Activated CD4-positive, alpha-beta T cell treated with anti-CD3 and anti-CD28 coated beads for 36 hours (primary cell): ENCODE results near the gene TTYH1. TPM values are rescaled to one million over a fixed set of nuclear protein-coding genes. Genes with fewer than 3 reads are reported as not detected.

ENCODE experiments used
- ATAC-seq: fragments of 200-7000 bp; cut with Tn5 transposase; one replicate; pipeline ENCODE4 v1.10.0; 2021; ENCODE audit warnings: mild to moderate bottlenecking, moderate library complexity
- CTCF ChIA-PET: fragments of 350-600 bp; sonication (Branson Sonifier 250); formaldehyde crosslinking; loops from one replicate; lab custom pipeline; 2021; ENCODE audit warnings: antibody characterized with exemption; lab: Charles Lee
- POLR2A ChIA-PET: fragments of 350-600 bp; sonication (Branson Sonifier 250); formaldehyde crosslinking; loops from one replicate; lab custom pipeline; 2021; ENCODE audit warnings: antibody characterized with exemption, inconsistent platforms; lab: Charles Lee
- DNase-seq: peaks from one replicate; pipeline ENCODE4 v3.0.0-alpha.2; 2020
- H3K27ac Mint-ChIP-seq: one replicate; pipeline ENCODE4 v1.8.0; 2021; ENCODE audit warnings: mixed read lengths
- H3K27me3 Mint-ChIP-seq: one replicate; pipeline ENCODE4 v1.8.0; 2021; ENCODE audit warnings: mixed read lengths
- H3K36me3 Mint-ChIP-seq: one replicate; pipeline ENCODE4 v1.8.0; 2021; ENCODE audit warnings: low read depth, mixed read lengths
- H3K4me1 Mint-ChIP-seq: one replicate; pipeline ENCODE4 v1.8.0; 2021; ENCODE audit warnings: mixed read lengths
- H3K4me3 Mint-ChIP-seq: one replicate; pipeline ENCODE4 v1.8.0; 2021; ENCODE audit warnings: mild to moderate bottlenecking, moderate library complexity, mixed read lengths
- H3K9me3 Mint-ChIP-seq: one replicate; pipeline ENCODE4 v1.8.0; 2021; ENCODE audit warnings: low read depth, mixed read lengths
- intact Hi-C, 2 experiments: fragments of 100-400 bp; cut with DNase I in 1 of 2; cut with micrococcal nuclease in 1 of 2; formaldehyde crosslinking; loops; one replicate each; pipeline versions ENCODE4 v1.14.2 to v1.15.1; 2022 to 2024; cut with DNase I, micrococcal nuclease
- total RNA-seq, 2 experiments: library from RNA; stranded (reverse); gene quantifications; one replicate each; pipeline ENCODE4 v1.2.3, GENCODE V29; 2021

TTYH1 gene
- total RNA-seq, 2 experiments from 2014 or later: 0.19 to 0.59 TPM

GRCh38 chr19:54415901-54416673 lies 823 bp downstream of the TTYH1 start:
- no peak for DNase-seq
- Mint-ChIP-seq H3K4me1 (peaks cover 15% of the 10 kb centered on the region), H3K27me3 (peaks cover 45% of the 10 kb centered on the region), H3K27ac (no peak overlapping the region), H3K36me3 (no peaks in the 10 kb centered on the region), H3K4me3 (no peak overlapping the region), H3K9me3 (peaks cover 3% of the 10 kb centered on the region)
- ATAC-seq: no peak
- ChIA-PET POLR2A (no interaction called here), CTCF (interaction anchor here (0.5 to 1.5 kb wide), 8 partner anchors 9 to 259 kb away, joined by 3 to 5 read pairs (median 3); no protein-coding TSS in a partner anchor)
- intact Hi-C loops: no loop called here

GRCh38 chr19:54416695-54417491 lies 1.6 kb downstream of the TTYH1 start:
- Mint-ChIP-seq H3K36me3 (no peaks in the 10 kb centered on the region), H3K4me1 (peaks cover 15% of the 10 kb centered on the region), H3K27ac (no peak overlapping the region), H3K4me3 (no peak overlapping the region), H3K9me3 (peaks cover 3% of the 10 kb centered on the region), H3K27me3 (peaks cover 44% of the 10 kb centered on the region)
- POLR2A ChIA-PET: no interaction called here
- DNase-seq (no peak), ATAC-seq (no peak)
- CTCF ChIA-PET: interaction anchor here (0.5 to 1.2 kb wide), 5 partner anchors 10 to 258 kb away, joined by 3 to 5 read pairs (median 3); no protein-coding TSS in a partner anchor
- intact Hi-C loops: no loop called here

DNA sequence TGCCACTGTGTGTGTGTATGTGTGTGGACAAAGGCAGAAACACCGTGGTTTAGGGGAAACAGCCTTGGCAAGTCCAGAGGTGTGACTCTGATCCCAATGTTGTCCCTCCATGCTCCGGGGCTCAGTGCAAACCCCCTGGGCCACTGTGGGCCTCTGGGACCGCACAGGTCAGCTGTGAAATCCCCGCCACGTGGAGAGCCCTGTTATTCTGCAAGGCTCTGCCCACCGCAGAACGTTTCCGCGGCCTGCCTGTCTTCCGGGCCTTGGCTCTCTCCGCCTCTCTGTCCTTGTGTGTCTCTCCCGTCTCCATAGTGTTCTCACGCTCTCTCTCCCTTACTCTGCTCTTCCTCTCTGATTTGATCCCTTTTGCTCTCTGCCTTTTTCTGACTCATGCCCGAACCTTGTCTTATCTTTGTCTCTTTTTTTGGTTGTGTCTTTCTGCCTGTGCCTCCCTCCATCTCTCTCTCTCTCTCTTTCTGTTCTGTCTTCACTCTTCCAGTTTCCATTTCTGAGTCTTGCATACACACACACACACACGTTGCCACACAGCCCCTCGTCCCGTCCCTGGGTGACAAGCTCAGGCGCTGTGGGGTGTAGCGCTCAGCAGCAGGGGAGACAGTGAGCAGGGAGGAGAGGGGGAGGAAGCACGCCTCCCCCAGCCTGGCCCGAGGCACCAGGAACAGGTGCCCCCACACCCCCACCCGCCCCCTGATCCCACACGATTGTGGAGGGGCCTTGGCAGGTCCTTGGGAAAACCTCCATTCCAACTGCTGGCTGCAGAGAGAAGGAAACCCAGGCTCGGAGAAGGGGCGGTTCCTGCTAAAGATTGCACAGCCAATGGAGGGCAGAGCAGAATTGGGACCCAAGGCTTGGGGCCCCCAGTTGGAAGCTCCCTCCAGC lies 3.0 kb downstream of the TTYH1 start:
- Mint-ChIP-seq H3K36me3 (no peaks in the 10 kb centered on the region), H3K4me3 (no peak overlapping the region), H3K27ac (peak overlapping the region; percentile 44), H3K27me3 (peaks cover 46% of the 10 kb centered on the region), H3K9me3 (peaks cover 3% of the 10 kb centered on the region), H3K4me1 (peaks cover 15% of the 10 kb centered on the region)
- intact Hi-C loops: no loop called here
- POLR2A ChIA-PET: no interaction called here
- CTCF ChIA-PET: no interaction called here
- ATAC-seq: peak; percentile 69
- DNase-seq: peak; percentile 55

DNA sequence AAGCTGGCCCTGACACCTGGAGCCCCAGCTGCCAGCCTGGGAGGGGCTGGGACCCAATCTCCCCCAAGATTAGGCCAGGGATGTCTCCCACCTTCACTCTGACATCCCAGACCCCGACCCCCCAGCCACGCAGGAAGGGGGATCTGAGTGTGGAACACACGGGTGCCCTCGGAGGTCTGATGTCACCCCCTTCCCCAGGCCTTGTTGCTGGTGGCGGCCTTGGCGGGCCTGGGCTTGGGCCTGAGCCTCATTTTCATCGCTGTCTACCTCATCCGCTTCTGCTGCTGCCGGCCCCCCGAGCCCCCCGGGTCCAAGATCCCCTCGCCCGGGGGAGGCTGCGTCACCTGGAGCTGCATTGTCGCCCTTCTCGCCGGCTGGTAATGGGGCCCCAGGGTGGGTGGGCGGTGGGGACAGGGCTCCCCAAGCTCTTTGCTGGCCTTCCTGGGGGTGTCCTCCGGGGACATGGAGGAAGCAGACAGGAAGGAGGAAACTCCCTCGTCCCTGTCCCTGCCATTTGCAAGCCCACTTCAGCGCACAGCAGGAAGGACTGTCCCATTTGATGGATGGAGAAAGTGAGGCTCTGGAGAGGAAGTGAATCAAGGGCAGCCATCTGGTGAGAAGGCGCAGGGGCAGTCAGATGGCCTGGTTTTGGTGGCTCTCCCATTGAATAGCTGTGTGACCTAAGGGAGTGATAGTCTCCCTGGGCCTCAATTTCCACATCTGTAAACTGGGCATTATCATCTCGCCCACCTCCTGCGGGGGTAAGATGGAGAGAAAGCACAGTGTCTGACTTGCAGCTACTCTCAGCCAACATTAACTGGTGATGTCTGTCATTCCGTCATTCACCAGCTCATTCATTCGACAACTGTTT lies 3.9 kb downstream of the TTYH1 start:
- Mint-ChIP-seq H3K9me3 (peaks cover under 1% of the 10 kb centered on the region), H3K4me1 (peaks cover 15% of the 10 kb centered on the region), H3K4me3 (no peak overlapping the region), H3K36me3 (no peaks in the 10 kb centered on the region), H3K27ac (no peak overlapping the region), H3K27me3 (peaks cover 41% of the 10 kb centered on the region)
- intact Hi-C loops: no loop called here
- ATAC-seq (no peak), DNase-seq (no peak)
- ChIA-PET POLR2A (no interaction called here), CTCF (interaction anchor here (0.7 to 1.1 kb wide), 2 partner anchors 28 to 324 kb away, joined by 3 read pairs; no protein-coding TSS in a partner anchor)

DNA sequence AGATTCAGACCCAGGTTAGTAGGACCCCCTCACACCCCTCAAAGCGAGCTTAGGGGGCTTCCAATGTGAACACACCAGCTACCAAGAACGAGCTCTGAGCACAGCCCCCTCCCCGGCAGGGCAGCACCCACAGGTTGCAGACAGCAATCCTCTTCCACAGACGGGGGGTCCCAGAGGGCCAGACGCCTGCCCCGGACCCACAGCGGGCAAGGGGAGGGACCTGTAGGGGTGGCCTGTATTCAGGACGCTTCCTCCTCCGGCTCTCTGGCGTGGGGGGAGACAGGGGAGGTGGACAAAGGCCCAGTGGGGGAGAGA lies 4.8 kb downstream of the TTYH1 start:
- Mint-ChIP-seq H3K27ac (no peak overlapping the region), H3K4me3 (no peak overlapping the region), H3K27me3 (peaks cover 41% of the 10 kb centered on the region), H3K9me3 (no peaks in the 10 kb centered on the region), H3K36me3 (no peaks in the 10 kb centered on the region), H3K4me1 (peaks cover 15% of the 10 kb centered on the region)
- ChIA-PET CTCF (interaction anchor here (0.7 to 1.1 kb wide), 2 partner anchors 29 to 325 kb away, joined by 3 read pairs; no protein-coding TSS in a partner anchor), POLR2A (no interaction called here)
- intact Hi-C loops: no loop called here
- ATAC-seq (no peak), DNase-seq (no peak)

DNA sequence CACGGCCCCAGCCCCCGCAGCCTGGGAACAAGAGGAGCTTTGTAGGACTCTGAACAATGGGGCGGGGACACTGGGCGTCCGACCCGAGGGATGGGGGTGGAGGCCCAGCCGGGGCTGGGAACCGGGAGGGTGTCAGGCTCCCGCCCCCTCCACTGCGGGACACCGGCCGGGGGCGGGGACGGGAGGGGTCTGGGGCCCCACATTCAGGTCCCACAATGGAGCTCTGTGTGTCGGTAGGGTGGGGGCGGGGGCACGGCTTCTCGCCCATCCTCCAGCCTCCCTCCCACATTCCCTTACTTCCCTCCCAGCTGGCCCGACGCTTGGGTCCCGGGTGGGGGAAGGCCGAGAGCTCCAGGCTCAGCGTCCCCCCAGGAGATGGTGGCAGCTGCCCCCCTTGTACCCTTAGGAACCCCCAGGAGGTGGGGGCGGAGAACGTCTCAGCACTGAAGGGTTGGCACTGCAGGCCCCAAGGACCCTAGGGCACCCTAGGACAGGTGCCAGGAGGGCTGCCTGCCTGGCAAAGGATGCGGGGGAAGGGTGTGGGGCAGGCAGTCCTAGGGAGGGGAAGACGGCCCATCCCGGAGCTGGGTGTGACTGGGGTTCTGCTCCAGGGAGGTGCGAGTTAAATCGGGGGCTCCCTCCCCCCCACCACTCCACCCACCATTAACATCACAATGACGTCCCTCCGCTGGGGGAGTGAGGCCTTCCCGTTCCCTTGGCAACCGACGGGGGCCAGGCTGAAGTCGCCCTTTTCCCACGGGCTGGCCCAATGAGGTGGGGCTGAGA lies 5.3 kb downstream of the TTYH1 start:
- ChIA-PET CTCF (interaction anchor here (0.6 to 1.1 kb wide), 3 partner anchors 10 to 660 kb away, joined by 3 read pairs; no protein-coding TSS in a partner anchor), POLR2A (no interaction called here)
- H3K4me3 Mint-ChIP-seq: no peak overlapping the region
- H3K27me3 Mint-ChIP-seq: peaks cover 41% of the 10 kb centered on the region
- no peak for DNase-seq
- no peak for ATAC-seq
- H3K9me3 Mint-ChIP-seq: no peaks in the 10 kb centered on the region
- H3K4me1 Mint-ChIP-seq: peaks cover 15% of the 10 kb centered on the region
- no peaks in the 10 kb centered on the region for H3K36me3 Mint-ChIP-seq
- intact Hi-C loops: no loop called here
- no peak overlapping the region for H3K27ac Mint-ChIP-seq

GRCh38 chr19:54421169-54421516 lies 5.9 kb downstream of the TTYH1 start:
- DNase-seq (no peak), ATAC-seq (no peak)
- POLR2A ChIA-PET: no interaction called here
- peaks cover 15% of the 10 kb centered on the region for H3K4me1 Mint-ChIP-seq
- H3K27me3 Mint-ChIP-seq: peaks cover 40% of the 10 kb centered on the region
- intact Hi-C loops: no loop called here
- H3K36me3 Mint-ChIP-seq: no peaks in the 10 kb centered on the region
- no peaks in the 10 kb centered on the region for H3K9me3 Mint-ChIP-seq
- H3K27ac Mint-ChIP-seq: no peak overlapping the region
- CTCF ChIA-PET: interaction anchor here (0.6 to 1.0 kb wide), 3 partner anchors 10 to 659 kb away, joined by 3 read pairs; no protein-coding TSS in a partner anchor
- no peak overlapping the region for H3K4me3 Mint-ChIP-seq

DNA sequence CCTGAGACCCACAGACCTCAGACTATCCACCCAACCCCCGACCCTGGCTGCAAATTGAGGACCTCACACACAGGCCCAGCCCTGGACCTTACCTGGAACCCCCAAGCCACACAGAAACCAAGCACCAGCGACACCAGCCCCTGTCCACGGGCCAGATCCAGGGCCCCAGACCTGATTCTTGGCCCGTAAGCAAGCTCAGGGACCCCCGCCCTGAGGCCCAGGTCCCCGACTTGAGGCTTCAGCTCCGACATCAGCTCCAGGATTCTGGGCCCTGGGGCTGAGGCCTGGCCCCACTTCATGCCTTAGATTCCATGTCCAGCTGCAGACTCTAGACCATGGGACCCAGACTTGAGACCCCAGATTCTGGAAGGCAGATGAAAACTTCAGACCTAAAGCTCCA lies 6.3 kb downstream of the TTYH1 start:
- POLR2A ChIA-PET: no interaction called here
- Mint-ChIP-seq H3K4me3 (no peak overlapping the region), H3K27ac (no peak overlapping the region), H3K9me3 (no peaks in the 10 kb centered on the region), H3K27me3 (peaks cover 41% of the 10 kb centered on the region), H3K4me1 (peaks cover 15% of the 10 kb centered on the region), H3K36me3 (no peaks in the 10 kb centered on the region)
- no peak for DNase-seq
- no peak for ATAC-seq
- CTCF ChIA-PET: interaction anchor here (0.6 to 1.0 kb wide), 3 partner anchors 9 to 1356 kb away, joined by 3 read pairs; no protein-coding TSS in a partner anchor
- intact Hi-C loops: no loop called here

DNA sequence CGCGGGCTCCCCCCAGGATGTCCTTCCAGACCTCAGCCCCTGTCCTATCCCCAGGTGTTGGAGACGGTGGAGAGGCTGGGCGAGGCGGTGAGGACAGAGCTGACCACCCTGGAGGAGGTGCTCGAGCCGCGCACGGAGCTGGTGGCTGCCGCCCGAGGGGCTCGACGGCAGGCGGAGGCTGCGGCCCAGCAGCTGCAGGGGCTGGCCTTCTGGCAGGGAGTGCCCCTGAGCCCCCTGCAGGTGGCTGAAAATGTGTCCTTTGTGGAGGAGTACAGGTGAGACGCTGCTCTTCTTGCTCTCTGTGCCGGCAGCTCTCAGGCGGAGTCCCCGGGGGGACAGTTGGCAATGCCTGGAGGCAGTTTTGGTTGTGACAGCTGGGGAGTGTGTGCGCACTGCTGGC lies 6.9 kb downstream of the TTYH1 start:
- DNase-seq (no peak), ATAC-seq (no peak)
- Mint-ChIP-seq H3K9me3 (no peaks in the 10 kb centered on the region), H3K36me3 (no peaks in the 10 kb centered on the region), H3K4me3 (no peak overlapping the region), H3K27ac (no peak overlapping the region), H3K4me1 (peaks cover 13% of the 10 kb centered on the region), H3K27me3 (peaks cover 41% of the 10 kb centered on the region)
- CTCF ChIA-PET: interaction anchor here (0.6 to 1.0 kb wide), 2 partner anchors 67 to 1356 kb away, joined by 3 read pairs; no protein-coding TSS in a partner anchor
- POLR2A ChIA-PET: no interaction called here
- intact Hi-C loops: no loop called here

GRCh38 chr19:54424201-54424600 lies 8.9 kb downstream of the TTYH1 start:
- Mint-ChIP-seq H3K27ac (no peak overlapping the region), H3K36me3 (no peaks in the 10 kb centered on the region), H3K4me1 (peaks cover under 1% of the 10 kb centered on the region), H3K27me3 (peaks cover 36% of the 10 kb centered on the region), H3K4me3 (no peak overlapping the region), H3K9me3 (no peaks in the 10 kb centered on the region)
- ATAC-seq (no peak), DNase-seq (no peak)
- CTCF ChIA-PET: interaction anchor here (1.5 kb wide), 1 partner anchor 33 kb away, joined by 3 read pairs; no protein-coding TSS in a partner anchor
- intact Hi-C loops: no loop called here
- POLR2A ChIA-PET: no interaction called here
